NCI-H460 (cell line): Measurements from ENCODE around the gene RALGAPA2. TPM values are rescaled to one million over a fixed set of nuclear protein-coding genes. Genes with fewer than 3 reads are reported as not detected.

ENCODE experiments used
- DNase-seq: peaks from one replicate; pipeline ENCODE4 v3.0.0-alpha.2; 2016; ENCODE audit warnings: low read depth; ENCODE audit errors: extremely low read depth
- total RNA-seq: library from RNA; depleted of rRNA; stranded (reverse); fragments of >200 nt; shearing (Covaris generic); gene quantifications from 2 replicates; pipeline ENCODE4 v1.2.3, GENCODE V29; 2014

The RALGAPA2 gene
- total RNA-seq, 1 experiment from 2014 or later = 9.2 TPM

DNA sequence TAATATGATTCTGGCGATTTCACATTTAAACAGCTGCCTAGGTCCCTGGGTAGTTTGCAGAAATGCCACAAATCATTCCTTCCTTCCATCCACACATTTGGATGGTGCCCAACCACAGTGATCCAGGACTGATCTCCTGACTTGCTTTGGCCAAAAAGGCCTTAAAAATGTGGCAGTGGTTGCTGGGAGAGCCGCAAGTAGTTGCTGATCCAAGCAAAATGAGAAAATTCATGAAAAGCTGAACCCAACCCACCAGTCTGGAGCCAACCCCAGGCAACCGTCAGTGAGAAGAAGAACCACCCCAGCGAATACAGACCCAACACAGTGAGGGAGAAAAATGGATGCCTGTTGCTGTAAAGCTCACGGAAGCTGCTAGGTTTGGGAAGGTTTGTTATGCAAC, 25.1 kb downstream of the RALGAPA2 start:
- no peak for DNase-seq

DNA sequence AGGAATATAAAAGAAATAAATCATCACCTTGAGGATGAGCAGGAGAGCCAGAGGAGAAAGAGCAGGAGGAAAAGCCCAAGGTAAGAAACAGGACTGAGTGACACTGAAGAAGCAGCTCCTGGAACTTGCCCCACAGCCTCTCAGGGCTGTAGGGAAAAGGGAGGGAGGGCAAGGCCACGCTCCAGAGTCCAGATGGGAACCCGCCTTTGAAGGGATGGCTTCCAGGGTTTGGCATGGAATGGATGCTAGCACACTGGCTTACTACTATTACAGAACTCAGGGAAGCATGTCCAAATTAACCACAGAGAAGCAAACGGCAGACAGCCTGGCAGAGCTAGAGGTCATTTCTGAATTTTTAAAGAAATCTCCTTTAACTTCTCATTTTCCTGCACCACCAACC, 26.8 kb downstream of the RALGAPA2 start:
- DNase-seq = no peak

DNA sequence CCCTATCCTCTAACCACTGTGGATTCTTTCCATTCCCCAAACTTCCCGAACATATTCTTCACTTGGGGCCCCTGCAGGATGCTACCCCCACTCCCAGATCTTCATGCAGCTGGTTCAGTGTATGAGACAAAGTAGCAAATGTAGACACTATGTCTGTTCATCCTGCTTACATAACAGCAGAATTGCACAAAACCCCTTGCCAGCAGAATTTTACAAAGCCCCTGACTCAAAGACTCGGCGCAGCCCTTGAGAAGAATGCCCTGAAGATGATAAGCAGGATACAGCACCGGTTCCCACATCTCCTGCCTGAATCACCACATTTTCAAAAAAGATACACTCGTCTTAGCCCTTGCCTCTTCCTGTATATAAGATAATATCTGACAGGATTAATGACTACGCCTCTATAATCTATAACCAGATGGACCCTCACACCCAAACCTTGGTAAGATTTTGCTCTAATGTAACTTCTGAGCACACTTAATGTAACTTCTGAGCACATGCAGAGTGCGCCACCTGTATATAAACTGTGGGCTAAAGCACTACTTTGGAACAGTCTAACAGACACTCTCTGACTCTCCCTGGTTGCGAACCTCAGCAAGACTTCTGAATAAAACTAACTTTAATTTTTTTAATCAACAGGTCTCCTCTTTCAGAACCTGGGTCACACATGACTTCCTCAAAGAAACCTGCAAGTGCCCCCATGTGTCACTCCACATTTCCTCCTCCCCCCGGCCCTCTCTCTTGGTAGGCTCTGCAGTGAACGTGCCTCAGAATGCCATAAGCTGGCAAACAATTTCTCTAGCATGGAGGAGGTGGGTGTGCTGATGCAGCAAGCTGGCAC, 28.7 kb downstream of the RALGAPA2 start:
- no peak for DNase-seq

DNA sequence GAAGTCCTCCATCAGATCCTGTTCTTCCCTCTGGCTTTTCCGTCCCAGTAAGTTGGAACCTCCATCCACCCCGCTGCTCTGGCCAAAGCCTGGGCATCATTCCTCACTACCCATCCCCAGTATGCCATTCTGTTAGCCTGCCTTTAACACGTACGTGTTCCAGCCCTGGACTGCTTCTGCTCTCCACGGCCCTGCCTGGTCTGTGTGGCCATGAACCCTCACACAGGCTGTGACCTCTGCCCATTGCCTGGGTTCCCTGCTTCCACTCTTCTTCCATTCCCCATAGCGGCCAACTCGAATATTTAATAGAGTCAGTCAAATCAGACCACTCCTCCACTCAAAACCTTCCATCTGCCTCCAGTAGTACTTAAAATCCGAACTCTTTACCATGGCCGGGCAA, 29.4 kb downstream of the RALGAPA2 start:
- DNase-seq = no peak

DNA sequence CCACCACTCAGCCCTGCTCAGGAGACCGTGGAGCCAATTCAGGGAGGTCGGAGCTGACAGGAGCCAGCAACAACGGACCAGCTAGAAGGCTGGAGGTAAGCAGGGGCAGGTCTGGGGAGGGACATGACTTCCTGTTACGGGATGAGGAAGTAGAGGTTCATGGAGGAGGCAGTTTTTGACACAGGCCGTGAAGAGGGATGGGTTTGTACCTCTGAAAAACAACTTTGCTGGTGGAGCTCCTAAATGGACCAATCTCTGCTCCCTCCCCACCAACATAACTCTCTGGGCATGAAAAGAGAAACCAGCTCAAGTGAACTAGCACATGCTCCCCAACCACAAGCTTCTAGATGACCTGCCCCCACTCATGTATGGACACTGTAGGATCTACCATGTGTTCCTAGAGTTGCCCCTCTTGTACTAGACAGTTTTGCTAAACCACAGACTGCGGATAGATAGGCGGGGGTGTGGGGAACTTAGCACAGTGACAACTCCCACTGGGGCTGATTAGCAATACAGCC, 31.4 kb downstream of the RALGAPA2 start:
- DNase-seq = no peak

DNA sequence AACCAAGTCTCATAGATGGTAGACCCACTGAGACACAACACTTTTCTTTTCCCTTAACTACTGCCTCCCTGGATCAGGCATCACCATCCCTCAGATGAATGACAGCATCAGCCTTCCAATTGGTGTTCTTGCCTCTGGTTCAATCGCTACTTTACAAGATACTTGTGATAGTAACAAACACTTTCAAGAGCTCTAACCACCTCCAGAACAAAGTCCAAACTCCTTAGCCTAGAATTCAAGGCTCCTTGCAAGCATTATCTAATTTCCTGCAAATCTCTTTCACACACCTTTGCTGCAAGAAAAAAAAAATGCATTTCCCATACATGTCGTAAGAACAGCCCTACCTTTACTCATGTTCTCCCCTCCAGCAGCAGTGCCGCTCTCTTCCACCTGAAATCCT, 33.1 kb downstream of the RALGAPA2 start:
- no peak for DNase-seq

DNA sequence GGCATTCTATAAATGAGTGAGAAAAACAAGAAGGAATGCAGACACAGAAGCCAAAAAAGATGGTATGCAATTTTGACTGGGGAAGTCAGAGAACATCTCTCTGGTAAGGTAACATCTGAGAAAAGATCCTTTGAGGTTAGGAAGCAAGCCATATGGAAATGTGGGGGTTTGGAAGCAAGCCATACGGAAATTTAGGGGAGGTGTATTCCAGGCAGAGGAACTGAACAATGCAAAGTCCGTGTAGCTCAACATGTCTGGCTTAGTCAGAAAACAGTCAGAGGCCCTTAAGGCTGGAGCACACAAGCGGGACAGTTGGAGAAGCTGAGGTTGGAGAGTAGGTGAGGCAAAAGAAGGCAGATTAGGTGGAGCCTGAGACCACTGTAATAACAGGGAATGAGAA, 35.3 kb downstream of the RALGAPA2 start:
- no peak for DNase-seq

DNA sequence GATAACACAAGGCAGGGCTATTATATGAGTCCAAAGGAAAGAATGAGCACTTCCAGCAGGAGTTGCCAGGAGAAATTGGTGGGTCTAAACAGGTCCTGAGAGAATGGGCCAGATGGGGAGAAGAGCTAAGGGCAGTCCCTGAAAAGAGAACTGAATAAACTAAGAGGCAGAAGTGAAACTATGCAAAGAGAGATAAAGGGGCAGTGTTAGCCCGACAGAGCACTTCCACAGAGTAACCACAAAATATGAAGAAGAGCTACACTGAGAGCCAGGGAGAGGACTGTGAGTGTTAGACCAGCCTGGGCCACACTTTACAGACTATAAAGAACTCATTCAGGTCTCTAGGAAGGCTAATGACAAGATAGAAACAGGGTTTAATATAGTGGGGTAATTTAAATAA, 43.8 kb downstream of the RALGAPA2 start:
- no peak for DNase-seq

DNA sequence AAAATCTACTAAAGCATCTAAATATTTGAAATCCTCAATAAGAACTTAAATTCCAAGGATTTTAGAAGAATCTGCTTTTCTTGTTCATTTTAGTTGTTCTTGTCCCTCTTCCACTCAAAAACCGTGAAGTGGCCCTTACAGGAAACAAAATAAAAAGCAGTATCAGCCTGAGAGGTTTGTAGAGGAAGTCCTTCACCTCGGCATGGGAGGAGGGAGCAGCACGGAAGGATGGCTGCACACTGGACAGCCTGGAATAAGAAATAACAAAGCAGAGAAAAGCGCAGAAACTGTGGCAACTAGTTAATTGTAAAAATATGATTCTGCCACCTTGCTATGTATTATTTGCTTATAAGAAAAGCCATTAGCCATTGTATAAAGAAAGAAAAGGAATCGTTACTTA, 46.1 kb downstream of the RALGAPA2 start:
- no peak for DNase-seq

DNA sequence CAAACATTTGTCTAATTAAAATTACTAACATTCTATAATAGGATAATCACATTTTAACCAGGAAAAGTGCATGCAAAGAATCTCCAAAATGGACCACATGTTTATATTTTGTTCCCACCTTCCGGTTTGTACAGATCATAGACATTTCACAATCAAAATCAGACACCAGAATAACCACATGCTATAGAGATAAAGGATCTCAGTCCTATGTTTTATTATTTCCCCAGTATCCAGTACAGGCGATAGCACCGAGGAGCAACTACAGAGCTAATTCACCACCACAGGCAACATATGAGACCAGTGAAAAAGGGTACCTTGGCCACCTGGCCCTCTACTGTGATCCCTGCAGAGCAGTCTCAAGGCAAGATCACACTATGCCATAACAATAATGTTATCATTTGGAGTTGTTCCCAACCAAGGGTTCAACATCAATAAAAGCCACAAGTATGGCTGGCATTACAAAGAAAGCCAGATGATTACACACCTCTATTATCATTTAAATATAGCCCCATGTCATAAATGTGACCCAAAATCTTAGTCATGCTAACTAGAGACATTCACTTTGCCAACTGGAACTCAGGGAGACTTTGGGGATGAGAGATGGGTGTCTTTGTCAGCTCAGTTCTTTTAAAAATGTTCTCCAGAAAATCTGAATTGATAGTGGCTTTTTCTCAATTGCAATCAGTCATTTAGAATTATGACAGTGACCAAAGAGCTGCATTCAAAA, 46.7 kb downstream of the RALGAPA2 start:
- no peak for DNase-seq

DNA sequence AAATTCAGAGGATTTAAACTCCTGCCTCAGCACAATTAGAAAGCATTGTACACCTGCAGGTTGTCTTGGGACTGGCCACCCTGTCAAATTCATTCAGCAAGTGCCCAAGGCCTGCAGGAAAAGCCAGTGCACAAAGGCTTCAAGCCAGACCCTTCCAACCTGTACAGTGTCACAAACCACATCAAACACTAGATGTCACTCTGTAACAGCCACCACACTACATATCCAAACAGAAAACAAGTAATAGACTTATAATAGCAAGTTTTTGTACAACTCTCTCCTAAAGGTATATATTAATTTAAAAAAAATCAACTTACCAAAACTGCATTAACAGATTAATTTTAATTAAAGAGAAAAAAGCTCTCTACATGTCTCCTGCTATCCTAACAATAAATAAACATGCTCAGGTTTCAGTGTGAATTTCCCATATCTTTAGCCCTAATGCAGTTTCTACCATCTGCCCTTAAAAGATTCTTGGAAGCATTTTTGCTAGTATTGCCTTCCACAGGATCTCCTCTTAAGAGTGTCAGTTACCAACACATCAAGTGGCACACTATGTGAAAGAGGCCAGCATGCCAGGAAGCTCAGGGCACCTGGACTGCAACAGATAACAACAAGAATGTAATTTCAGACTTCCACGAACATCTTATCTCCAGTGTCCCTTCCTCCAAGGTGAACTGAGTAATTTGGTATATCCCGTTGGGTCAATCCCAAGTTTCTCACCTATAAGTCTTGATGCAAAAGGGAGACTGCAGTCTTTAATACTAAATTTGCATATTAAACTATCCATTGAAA, 47.5 kb downstream of the RALGAPA2 start:
- peak; percentile 25 for DNase-seq

DNA sequence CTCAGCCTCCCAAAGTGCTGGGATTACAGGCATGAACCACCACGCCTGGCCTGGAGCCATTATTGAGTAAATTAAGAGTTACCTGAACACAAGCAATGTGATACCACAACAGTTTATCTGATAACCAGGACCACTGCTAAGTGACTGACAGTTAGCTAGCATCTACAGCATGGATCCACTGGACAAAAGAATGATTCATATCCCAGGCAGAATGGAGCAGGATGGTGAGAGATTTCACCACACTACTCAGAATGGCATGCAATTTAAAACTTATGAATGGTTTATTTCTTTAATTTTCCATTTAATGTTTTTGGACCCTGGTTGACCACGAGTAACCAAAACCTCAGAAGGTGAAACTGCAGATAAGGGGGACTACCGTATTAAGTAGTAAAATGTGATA, 48.6 kb downstream of the RALGAPA2 start:
- DNase-seq = no peak

DNA sequence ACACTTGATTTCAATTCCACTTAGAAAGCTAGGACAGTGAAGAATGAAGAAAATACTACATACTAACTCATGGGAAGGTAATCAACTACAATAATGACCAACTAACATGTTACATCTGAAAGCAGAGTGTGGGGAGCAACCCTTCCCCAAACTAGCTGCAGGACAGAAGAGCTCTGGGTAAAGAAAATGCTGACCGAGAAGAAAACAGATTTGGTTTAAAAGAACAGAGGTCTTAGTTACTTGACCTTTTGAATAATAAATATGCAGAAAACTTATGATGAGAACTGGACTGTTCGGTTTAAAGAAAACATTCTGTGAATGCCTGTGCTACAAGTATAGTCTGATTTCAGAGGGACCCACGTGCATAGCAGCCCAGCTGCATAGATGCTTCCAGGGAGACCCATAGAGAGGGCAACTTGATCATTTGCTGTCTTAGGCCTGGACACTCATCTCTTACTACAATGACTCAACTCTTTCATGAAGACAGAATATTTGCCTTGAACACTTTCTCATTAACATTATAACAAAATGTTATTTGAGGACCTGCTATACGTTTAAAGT, 53.5 kb downstream of the RALGAPA2 start:
- no peak for DNase-seq

DNA sequence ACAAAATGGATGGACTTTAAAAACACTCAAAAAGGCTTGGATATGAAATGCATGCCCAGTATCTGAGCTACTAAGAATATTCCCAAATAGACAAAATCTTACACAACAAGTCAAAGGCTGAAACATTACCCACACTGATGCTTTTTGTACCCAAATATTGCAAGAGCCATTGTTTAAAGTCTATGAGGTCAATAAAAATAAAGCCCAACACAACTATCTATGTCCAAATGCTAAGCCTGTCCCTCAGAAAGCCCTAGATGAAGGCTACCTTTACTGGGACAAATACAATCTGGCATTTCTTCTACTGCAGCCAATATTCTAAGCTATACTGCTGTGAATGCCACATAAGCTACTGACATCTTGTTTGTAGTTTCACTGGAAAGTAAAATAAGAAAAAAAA, 54.3 kb downstream of the RALGAPA2 start:
- no peak for DNase-seq

DNA sequence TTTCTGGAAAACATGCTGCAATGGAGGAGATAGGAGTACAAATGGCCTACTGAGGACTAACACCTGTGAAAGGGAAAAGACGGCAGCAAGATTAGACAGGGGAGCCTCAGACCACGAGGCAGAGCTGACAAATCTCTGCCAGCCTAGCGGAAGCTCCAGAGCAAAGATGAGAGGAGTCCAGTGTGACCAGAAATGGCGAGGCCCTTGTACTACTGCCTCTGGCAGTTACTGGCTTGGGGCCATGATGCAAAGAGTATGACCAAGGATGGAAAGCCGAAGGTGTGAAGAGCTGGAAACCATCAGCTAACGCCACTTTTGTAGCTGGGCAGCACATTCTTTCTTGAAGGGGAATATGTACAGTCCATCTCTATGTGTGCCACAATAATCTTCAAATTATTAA, 55.4 kb downstream of the RALGAPA2 start:
- DNase-seq = no peak

DNA sequence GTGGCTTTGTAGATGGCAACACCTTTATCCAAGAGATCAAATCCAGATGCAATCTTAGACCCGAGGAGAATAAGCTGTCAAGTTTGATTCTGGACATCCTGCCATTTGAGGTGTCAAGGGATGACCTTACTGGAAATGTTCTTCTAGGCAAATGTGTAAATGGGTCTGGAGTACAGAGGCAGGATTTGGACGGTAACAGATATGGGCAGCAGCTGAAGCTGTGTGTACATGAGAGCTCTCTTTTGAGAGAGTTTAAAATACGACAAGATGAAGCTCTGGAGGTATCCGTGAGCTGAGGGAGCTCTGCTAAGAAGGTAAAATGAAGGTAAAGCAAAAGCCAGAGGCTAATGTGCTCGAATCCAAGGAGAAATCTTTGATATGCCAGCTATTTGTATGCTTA, 56.6 kb downstream of the RALGAPA2 start:
- DNase-seq = no peak

DNA sequence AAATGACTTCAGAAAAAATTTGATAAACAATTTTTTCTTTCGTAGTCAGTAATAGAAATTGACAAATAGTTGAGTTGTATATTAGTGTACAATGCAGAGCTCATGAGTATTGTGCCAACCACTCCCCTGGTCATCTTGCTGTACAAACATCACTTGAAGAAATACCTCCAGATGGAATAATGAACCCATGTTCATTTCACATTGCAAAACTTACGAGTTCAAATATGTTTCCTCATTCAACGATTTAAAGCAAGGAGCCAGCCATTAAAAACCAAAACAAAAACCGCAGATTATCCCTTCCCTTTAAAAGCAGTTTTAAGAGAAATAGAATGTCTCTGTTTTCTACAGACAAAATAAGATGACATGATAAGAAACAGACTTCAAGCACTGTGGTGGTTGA, 62.5 kb downstream of the RALGAPA2 start:
- no peak for DNase-seq

DNA sequence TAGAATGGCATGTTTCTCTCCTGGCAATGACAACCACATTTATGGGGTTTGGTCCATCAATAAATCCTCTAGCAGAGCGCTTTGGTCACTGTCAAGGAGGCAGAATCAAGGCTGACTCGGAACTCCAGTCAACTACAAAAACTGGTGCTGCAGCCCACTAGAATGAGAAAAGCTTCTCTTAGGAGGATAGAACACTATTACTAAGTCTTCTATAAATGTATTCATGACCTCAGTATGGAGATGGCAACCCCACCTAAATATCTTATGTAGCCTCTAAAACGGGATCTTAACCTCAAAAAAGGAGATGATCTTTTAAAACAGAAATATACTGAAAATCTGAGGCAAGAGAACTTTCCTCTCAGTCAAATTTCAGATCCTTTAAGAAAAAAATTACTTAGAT, 68.5 kb downstream of the RALGAPA2 start:
- no peak for DNase-seq

DNA sequence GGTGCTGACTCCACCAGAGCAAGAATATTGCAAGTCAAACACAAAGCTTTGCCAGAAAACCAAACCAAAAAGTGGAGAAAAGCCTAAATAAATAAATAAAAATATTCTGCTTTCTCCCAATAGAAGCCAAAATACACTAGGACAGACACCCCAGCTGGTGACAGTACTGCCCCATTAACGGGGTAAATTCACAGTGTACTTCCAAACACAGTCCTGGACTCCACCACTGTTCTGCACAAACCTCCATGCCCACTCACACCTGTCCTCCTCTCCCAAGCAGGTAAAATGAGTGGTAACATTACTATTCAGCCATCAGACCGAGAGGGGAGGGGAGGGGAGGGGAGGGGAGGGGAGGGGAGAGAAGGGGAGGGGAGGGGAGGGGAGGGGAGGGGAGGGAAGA, 70.7 kb downstream of the RALGAPA2 start:
- DNase-seq = no peak

DNA sequence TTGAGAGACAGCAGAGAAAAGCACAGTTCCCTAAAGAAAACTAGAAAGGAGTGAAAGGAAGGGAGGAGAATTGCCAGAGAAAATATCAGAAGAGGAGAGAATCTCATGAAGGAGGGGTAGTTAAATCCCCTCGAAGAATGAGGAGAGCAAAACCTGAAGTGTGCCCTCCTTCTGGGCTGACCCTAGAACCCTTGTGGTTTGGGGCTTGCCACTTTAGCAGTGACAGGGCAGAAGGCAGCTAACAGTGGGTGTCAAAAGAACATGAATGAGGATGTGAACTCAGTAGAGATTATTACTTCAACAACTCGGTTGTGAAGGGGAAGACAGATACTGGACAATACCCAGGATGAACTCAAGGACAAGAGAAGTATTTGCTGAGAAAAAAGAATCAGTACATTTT, 73.6 kb downstream of the RALGAPA2 start:
- no peak for DNase-seq
